A549 treated with CpdA at 1 μM for 4 hours (cell line): ENCODE data around the gene TEKT1. TPM values are rescaled to one million over a fixed set of nuclear protein-coding genes. Genes with fewer than 3 reads are reported as not detected.

Experiments used
- total RNA-seq: library from RNA; stranded (reverse); fragments of 200-300 nt; extraction: Qiagen RNA extraction; gene quantifications from 5 replicates; pipeline ENCODE4 v1.2.3, GENCODE V29; 2022; ENCODE audit warnings: low read depth

Gene TEKT1
- 0.07 to 0.08 TPM in 2 of 5 replicates, not detected in the others for total RNA-seq

DNA sequence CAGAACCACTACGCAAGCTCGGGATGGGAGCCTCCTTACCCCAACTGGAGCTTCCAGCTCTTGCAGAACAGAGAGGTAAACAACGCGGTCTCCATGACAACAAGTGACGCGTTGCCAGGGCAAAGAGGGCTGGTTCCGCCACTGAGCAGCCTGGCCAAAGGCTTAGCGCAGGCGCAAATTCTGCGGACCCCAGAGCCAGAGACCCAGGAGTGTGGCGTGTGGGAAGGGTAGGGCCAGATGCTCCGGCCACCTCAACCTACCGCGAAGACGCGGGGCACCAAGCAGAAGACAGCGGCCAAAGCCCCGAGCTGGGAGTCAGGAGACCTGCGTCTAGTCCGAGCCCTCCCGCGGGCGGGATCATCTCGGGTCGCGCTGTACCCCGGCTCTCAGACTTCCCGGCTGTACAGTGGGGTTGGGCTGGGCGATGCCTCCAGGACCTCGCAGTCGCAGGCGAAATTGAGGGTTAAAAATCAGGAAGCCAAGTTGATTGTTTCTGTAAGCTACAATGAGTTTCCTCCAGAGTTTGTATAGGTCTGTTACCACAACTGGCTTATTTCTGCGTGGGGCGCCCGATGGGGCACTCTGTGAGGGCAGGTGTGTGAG lies at the start of gene TEKT1:
Gene TEKT1, minus strand, starts transcription at position 69 of the 603 bp plus-strand sequence. CDS start 1,353 bp downstream, outside the sequence.

DNA sequence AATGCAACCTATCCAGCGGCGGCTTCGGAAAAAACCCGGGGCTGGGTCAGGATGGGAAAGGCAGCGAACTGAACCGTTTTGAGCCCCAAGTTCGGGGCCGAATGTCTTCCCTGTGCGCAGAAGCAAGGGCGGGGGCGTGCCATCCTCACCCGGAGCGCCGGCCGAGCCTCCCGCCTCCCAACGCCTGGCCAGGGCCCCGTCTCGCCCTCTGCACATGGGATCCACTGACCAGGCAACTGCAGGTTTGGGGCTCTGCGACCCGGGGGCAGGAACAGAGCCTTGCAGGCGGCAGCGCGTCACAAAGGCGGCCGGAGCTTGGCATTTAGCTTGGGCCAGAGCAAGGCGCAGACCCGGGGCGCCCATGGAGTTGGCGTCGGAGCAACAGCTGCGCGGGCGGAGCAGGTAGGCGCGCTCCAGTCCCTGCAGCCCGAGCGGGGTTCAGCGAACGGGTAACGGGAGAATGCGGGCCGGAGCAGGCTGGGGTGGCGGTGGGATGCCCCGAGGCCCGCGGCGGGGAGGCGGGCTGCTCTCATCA lies 55.6 kb downstream of the TEKT1 start, which contains the start of gene FBXO39:
Gene FBXO39, plus strand, starts transcription at position 345 of the 535 bp plus-strand sequence. CDS start 3,654 bp downstream, outside the sequence.

DNA sequence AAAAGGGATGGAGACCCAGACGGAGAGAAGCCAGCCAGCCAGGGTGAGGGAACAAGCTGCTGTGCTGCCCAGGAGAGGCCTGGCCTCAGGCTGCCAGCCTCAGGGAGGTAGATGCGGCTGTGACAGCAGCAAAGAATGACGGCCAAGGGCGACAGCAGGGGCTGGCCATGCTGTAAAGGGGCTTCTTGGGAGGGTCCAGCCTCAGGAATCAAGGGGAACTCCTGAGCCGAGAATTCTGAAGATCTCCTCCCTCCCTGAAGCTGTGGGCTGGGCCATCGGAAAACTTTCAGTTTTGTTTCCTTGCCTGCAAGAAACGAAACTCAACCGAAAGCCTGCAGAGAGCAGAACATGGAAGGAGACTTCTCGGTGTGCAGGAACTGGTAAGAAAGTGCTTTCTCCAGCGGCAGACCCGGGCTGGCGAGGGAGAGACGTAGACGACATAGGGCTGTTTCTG lies 75.8 kb downstream of the TEKT1 start, which contains the start of gene XAF1:
Gene XAF1, plus strand, starts transcription at position 316 of the 454 bp plus-strand sequence. Its CDS starts 33 bp downstream, at position 349.

Other genes starting within 250 kb of the TEKT1 start
- 16.8 to 24.3 TPM (median 18.3 TPM) in 5 replicates for gene KIAA0753, start 191.0 kb downstream of the TEKT1 start, total RNA-seq
- 401 to 482 TPM (median 422 TPM) in 5 replicates for gene TXNDC17, start 190.7 kb downstream of the TEKT1 start, total RNA-seq
- 21.8 to 41.4 TPM (median 33.2 TPM) in 5 replicates for gene MED31, start 180.1 kb downstream of the TEKT1 start, total RNA-seq
- 2.3 to 3.1 TPM (median 2.9 TPM) in 5 replicates for gene C17orf100, start 180.0 kb downstream of the TEKT1 start, total RNA-seq
- gene SLC13A5, start 118.4 kb downstream of the TEKT1 start, total RNA-seq: 0.13 to 0.62 TPM (median 0.15 TPM) in 5 replicates
- gene XAF1, start 75.7 kb downstream of the TEKT1 start, total RNA-seq: 0.01 to 0.05 TPM in 2 of 5 replicates, not detected in the others
- not detected in 5 replicates for gene FBXO39, start 55.5 kb downstream of the TEKT1 start, total RNA-seq
- 0.02 TPM in 1 of 5 replicates, not detected in the others for gene ALOX12, start 164.3 kb upstream of the TEKT1 start, total RNA-seq
- 462 to 521 TPM (median 474 TPM) in 5 replicates for gene RNASEK, start 180.9 kb upstream of the TEKT1 start, total RNA-seq
- gene BCL6B, start 191.3 kb upstream of the TEKT1 start, total RNA-seq: not detected in 5 replicates
- gene SLC16A13, start 204.3 kb upstream of the TEKT1 start, total RNA-seq: 9.2 to 12.7 TPM (median 12.1 TPM) in 5 replicates
- not detected in 5 replicates for gene SLC16A11, start 212.4 kb upstream of the TEKT1 start, total RNA-seq
- not detected in 5 replicates for gene CLEC10A, start 248.5 kb upstream of the TEKT1 start, total RNA-seq